ENCODE results near the gene COPS8.

DNA sequence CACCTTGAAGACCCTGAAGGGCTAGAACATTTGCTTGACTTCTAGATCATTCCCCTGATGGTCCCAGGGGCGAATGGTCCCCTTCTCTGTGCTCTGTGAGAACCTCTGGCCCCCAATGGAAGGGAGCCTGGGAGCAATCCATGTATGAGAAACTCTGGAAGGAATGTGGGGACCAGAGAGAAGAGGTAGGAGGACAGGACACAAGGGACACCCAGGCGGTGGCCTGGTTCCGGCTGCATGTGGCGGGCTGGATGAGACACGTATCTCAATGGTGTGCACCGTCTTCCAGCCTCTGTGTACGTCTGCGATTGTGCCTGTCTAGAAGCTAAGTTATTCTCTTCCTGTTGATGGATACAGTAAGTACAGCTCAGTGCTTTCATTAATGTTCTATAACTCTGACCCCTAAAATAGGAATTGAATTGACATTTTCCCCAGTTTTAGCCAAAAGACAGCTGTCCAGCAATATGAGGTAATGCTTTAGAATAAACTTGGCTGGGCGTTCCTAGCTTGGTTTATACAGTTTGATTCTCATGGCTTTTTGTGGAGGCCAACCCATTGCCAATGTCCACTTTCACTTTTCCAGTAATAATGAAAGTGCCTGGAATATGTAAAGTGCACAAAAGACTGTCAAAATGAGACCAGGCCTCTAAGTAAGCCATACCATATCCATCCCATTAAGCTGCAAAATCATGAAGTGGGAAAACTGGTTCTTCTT lies 30.1 kb upstream of the COPS8 start:
- TF ChIP-seq POLR2A (IDR thresholded peaks at IDR 0.05; ENCODE audit: low read length) (no peak), GATA1 (IDR thresholded peaks at IDR 0.05; ENCODE audit: low read depth, low read length) (no peak)
